Measurements from ENCODE around the gene C10orf105.

C10orf105 gene

DNA sequence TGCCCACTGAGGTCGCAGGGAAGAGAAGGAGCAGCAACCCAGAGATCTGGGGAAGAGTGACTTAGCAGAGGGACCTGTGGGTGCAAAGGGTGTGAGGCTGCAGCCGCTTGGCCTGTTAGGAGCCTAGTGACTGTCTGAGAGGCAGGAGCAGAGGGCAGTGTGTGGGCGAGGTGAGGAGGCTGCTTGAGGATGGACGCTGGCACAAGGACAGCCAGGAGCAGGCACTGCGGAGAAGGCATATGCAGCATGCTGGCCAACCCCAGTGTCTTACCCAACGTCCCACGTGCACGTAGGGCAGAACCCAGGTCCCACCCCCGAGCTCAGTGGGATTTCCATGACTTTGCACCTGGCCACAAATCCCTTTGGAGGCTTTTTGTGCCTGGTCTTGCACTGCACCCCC, 54.1 kb downstream of the C10orf105 start:
- Mint-ChIP-seq H3K27me3 (ENCODE audit: low read depth, poor library complexity) (peaks cover 35% of the 10 kb centered on the region), H3K4me1 (peaks cover 75% of the 10 kb centered on the region), H3K4me3 (no peak overlapping the region), H3K27ac (no peak overlapping the region), H3K36me3 (ENCODE audit: low read depth) (no peaks in the 10 kb centered on the region), H3K9me3 (no peaks in the 10 kb centered on the region)
- TF ChIP-seq, protein P1, sequence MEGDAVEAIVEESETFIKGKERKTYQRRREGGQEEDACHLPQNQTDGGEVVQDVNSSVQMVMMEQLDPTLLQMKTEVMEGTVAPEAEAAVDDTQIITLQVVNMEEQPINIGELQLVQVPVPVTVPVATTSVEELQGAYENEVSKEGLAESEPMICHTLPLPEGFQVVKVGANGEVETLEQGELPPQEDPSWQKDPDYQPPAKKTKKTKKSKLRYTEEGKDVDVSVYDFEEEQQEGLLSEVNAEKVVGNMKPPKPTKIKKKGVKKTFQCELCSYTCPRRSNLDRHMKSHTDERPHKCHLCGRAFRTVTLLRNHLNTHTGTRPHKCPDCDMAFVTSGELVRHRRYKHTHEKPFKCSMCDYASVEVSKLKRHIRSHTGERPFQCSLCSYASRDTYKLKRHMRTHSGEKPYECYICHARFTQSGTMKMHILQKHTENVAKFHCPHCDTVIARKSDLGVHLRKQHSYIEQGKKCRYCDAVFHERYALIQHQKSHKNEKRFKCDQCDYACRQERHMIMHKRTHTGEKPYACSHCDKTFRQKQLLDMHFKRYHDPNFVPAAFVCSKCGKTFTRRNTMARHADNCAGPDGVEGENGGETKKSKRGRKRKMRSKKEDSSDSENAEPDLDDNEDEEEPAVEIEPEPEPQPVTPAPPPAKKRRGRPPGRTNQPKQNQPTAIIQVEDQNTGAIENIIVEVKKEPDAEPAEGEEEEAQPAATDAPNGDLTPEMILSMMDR (IDR thresholded peaks at IDR 0.05): no peak
- no peak for DNase-seq

DNA sequence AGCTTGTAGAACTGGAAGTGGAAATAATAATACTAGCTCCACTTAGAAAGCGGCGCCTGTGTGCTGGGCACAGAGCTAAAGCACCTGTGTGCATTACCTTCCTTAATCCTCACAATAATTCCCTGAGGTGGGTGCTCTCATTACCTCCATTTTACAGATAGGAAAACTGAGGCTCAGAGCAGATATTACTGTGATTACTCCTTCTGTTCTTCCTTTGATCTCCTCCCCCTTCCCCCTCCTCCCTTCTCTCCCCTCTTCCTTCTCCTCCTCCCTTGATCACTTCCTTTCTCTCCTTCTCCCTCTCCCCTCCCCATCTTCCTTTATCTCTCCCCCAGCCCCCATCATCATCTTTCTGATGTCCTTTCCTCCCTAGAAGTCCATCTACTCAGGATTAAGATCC, 55.0 kb downstream of the C10orf105 start:
- H3K4me1 Mint-ChIP-seq: peaks cover 73% of the 10 kb centered on the region
- no peak for DNase-seq
- peaks cover 38% of the 10 kb centered on the region for H3K27me3 Mint-ChIP-seq (ENCODE audit: low read depth, poor library complexity)
- H3K36me3 Mint-ChIP-seq (ENCODE audit: low read depth): no peaks in the 10 kb centered on the region
- TF ChIP-seq, protein P1 (IDR thresholded peaks at IDR 0.05): no peak
- H3K4me3 Mint-ChIP-seq: no peak overlapping the region
- no peaks in the 10 kb centered on the region for H3K9me3 Mint-ChIP-seq
- no peak overlapping the region for H3K27ac Mint-ChIP-seq

DNA sequence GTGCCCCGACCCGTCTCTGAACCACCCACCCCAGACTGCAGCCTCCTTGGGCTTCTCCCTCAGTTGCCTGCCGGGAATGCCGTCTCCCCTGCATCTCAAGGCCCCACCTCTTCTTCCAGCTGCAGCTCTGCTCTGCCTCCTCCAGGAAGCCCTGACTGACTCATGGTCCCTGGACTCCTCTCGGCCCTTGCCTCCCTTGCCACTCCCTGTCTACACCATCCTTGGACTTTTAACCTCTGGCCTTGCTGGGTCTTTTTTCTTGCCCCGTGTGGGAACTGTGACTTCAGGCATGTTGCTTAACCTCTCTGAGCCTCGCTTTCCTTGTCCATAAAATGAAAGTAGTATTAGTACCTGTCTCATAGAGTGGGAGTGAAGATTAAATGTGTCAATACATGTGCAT, 56.3 kb downstream of the C10orf105 start:
- Mint-ChIP-seq H3K4me1 (peaks cover 74% of the 10 kb centered on the region), H3K27ac (peak overlapping the region; percentile 77), H3K36me3 (ENCODE audit: low read depth) (no peaks in the 10 kb centered on the region), H3K9me3 (no peaks in the 10 kb centered on the region), H3K27me3 (ENCODE audit: low read depth, poor library complexity) (peaks cover 33% of the 10 kb centered on the region), H3K4me3 (no peak overlapping the region)
- DNase-seq: no peak
- TF ChIP-seq, protein P1 (IDR thresholded peaks at IDR 0.05): no peak

DNA sequence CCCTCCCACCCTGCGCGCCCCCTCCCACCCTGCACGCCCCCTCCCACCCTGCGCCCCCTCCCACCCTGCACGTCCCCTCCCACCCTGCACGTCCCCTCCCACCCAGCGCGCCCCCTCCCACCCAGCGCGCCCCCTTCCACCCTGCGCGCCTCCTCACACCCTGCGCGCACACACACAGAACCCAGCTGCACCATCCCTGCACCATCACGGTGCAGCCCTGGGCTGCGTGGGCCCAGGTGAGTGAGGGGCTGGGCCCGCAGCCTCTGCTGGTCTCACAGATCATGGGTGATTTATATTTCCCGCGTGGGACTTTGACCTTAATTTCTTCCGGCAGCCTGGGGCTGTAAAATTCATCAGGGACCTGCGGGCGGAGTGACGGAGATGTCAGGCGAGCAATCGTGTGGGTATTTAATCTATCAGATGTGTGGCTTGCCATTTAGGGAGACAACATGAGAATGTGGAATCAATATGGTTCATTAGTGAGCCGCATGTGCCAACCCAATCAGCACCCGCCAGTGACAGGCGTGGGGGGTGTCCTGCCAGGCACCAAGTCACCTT, 57.7 kb downstream of the C10orf105 start:
- Mint-ChIP-seq H3K9me3 (no peaks in the 10 kb centered on the region), H3K27ac (no peak overlapping the region), H3K4me1 (peaks cover 75% of the 10 kb centered on the region), H3K36me3 (ENCODE audit: low read depth) (no peaks in the 10 kb centered on the region), H3K27me3 (ENCODE audit: low read depth, poor library complexity) (peaks cover 35% of the 10 kb centered on the region), H3K4me3 (no peak overlapping the region)
- no peak for DNase-seq
- TF ChIP-seq, protein P1 (IDR thresholded peaks at IDR 0.05): no peak
